Hematopoietic multipotent progenitor cell treated with erythropoietin and hydrocortisone succinate and interleukin-3 and kit ligand, for 15 days (in vitro differentiated cells): ENCODE measurements around the gene CNKSR2.
"Not testable (repeated sequence)": the region's sequence is repeated elsewhere in the genome, so short reads cannot be mapped to it uniquely, and the experiment has no call there.

Experiments used
- DNase-seq: peaks from one replicate; pipeline ENCODE4 v3.0.0-alpha.2; 2015; ENCODE audit warnings: low spot score

The CNKSR2 gene

DNA sequence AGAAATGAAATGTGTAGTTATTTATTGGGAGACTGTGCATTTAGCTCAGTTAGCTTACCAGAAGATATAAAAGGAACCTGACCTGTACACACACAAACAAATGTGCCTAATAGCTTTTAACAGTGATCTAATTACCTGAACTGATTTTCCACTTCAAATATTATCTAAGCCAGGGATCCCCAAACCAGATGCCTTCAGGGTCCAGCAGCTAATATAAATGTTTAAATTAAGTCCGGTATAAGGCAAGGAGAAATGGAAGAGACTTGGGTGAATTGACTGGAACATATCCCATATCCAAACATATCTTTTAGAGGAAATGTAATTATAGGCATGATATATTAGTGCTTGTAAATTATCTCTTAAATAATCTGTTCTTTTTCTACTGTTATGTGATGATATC is 66.7 kb downstream of the CNKSR2 start:
- DNase-seq: no peak

DNA sequence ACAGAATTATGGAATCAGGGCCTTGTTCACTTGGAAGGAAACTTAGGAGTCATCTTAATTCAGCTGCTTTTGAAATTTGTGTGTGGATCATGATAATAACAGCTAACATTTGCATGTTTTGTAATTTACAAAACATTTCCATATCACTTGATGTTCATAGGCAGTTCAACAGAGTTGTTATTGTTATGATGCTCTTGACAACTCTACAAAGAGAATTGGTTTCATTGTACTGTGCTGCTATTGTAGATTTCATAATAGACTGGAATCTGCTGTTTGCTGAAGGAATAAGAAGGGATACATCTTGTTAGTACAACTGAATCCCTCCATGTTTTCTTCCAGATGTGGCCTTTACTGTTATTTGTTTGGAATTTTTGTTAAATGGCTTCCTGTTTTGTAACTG is 83.5 kb downstream of the CNKSR2 start:
- no peak for DNase-seq

DNA sequence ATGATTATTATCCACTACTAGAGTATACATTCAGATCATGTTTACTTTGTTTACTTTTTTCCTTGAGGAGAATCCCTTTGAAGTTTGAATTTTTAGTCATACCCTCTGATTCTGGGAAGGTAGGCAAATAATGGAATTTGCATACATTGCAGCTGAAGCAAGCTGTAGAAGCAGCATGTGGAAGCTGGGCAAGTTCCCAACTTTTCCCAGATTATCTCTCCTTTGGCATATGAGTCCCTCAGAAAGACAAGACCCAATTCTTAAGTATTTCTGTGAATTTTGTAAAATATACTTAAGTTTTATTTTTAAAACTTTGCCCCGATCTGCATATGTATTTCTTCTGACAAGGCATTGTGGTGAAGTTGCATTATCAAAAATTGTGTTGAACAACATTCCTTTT is 94.9 kb downstream of the CNKSR2 start:
- no peak for DNase-seq

DNA sequence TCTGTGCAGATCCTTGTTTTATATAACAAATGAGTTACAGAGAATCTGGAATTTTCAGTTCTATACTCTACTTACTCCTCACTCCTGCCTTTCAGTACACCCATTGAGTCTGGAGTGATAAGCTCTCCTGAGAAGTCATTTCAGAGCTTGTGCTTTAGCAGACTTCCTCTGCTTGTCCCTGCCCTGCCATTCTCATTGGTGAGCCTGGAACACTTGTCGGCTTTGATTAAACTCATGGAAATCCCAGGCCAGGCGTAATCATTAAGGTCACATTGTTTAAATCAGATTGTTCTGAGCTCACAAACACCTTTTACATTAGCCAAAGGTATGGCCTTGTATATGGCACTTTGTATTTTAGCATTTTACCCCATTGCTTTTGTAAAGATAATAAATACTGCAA is 102.7 kb downstream of the CNKSR2 start:
- no peak for DNase-seq

DNA sequence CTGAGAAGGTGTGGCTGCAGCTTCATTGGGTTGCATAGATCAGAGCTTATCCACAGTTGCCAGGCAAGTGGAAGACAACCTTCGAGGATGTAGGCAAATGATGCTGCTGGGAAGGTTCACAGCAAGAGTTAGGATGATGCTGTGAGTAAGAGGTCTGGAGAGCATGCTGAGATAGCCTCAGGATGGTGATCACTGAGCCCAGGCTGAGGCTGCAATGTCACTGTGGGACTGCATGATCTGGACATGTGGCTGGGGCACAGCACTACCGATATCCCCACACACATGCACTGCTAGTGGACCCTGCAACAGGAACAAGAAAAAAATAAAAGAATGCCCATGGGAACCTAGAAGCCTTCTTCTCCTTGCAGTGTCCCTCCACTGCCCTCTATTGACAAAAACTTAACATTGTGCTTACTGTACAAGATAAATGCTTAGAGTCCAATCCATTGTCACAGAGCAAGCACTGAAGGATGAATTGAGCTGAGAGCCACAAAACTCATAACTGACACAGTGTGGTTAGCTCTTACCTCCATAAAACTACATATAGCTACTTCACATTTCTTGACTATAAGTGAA is 105.6 kb downstream of the CNKSR2 start:
- no peak for DNase-seq

DNA sequence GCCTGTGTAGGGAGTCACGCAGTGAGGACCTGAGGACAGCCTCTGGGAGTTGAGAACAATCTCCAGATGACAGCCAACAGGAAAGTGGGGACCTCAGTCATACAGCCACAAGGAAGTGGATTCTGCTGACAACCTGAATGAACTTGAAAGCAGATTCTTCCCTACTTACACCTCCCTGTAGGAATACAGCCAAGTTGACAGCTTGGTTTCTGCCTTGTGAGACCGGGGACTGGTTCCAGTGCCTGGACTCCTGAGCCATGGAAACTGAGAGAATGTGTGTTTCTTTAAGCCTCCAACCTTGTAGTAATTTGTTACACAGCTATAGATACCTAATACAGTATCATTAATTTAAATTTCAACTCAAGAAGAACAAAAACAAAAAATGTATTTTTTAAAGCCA is 107.5 kb downstream of the CNKSR2 start:
- no peak for DNase-seq

DNA sequence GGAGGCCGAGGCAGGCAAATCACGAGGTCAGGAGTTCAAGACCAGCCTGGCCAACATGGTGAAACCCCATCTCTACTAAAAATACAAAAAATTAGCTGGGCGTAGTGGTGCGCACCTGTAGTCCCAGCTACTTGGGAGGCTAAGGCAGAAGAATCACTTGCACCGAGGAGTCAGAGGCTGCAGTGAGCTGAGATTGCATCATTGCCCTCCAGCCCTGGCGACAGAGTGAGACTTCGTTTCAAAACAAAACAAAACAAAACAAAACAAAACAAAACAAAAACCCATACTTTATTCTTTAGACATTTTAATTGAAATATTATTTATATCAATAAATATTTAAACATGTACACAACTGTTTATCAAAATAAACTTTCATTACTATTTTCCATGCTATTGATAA is 109.8 kb downstream of the CNKSR2 start:
- not testable (repeated sequence) for DNase-seq

DNA sequence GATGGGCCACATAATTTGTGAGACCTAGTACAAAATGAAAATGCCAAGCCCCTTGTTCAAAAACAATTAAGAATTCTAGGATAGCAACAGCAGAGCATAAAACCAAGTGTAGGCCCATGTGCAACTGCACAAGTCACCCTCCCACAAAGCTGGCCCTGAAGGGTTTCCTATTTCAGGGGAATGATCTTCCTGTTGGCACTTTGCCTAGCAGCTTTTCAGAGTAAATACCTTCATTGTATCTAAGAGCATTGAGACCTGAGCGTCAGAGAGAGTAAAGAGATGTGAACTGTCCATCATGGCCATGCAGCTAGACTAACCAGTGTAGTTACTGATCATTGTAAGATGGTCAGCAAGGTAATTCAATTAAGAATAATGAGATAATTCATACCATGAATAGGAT is 113.6 kb downstream of the CNKSR2 start:
- DNase-seq: no peak

DNA sequence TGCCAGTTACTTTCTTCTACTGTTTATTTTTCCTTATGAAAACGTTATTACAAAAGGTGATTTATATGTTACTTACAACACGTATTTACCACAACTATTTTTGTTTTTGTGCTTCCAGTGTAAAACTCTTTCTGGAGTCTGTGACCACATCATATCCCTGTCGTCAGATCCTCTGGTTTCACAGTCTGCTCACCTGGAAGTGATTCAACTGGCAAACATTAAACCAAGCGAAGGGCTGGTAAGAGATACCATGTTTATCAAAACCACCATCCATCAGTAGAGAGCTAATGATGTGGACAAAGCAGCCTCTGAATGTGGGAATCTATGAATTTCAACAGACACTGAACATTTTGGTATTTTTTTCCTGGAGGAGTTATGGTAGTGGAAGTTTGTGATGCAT is 116.1 kb downstream of the CNKSR2 start:
- no peak for DNase-seq

DNA sequence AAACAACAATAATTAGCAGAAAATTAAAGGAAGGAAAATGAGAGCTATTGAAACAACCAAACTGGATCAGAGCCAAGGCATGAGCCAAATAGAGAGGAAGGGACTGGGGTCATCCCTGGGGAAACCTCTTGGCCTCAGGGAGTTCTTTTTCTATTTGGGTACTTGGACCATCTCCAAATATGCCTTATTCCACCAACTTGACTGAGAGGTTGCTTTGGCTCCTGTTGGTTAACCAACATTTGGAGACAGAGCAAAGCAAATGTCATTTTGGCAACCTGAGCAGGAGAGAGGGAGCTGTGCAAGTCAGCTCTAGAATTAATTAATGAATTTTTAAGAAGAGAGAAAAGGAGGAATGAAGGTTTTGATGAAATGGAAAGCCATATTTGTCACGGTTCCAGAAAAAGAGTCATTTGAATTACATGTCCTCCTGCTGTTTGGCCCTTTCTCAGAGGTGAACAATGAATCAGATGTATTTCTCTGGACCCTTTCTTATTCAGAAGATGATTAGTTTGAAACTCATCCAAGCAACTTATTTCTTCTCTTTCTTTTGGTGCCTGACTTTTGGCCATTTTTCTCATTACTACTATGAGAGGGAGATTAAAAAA is 119.1 kb downstream of the CNKSR2 start:
- no peak for DNase-seq

DNA sequence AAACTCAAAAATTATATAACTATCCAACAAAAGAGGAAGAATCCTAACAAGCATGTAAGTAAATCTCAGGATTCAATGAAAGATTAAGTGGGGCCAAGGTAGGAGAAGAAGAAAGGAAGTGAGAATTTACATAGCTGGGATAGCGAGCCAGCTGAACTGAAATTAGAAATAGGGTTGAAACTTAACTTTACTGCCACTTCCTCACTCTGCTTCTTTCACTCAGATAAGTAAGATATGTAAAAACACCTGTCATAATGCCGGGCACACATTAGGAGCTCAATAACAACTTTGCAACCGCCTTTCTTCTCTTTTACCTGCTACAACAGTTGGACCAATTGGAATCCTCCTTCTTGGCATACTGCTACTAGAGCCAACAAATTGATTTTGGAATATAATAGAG is 129.4 kb downstream of the CNKSR2 start:
- no peak for DNase-seq

DNA sequence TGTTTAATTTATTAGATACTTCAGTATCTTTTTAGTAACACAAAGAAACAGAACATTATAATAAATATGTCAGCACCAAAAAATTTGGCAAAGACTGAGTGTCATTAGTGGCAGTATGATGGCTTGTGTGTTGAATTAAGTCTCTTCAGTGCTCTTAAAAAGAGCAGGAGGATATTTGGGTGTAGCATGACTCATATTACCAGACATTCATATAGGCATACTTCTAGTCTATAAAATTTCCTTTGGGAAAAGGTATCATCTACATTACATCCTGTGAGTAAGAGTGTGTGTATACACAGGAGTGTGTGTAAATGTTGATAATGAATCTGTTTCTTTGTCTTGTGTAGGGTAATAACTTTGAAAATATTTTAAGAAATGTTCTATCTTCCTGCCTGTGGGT is 135.7 kb downstream of the CNKSR2 start:
- no peak for DNase-seq

DNA sequence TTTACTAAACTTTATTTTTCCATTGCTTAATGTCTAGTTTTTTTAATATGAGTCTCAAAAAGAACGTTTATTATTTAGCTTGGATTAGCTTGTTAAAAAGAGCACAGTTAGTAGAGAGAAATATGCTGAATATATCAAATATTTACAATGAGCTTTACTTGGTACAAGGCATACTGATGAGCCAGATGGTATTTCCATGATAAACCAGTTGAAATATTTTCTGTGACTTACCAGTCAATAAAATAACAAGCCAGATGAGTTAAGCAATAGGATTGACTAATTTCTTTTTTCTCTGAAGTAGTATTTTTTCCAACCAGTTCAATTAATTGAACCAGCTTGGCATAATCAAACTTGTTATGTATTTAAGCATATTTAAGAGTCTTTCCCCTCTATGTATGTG is 149.8 kb downstream of the CNKSR2 start:
- DNase-seq: no peak

DNA sequence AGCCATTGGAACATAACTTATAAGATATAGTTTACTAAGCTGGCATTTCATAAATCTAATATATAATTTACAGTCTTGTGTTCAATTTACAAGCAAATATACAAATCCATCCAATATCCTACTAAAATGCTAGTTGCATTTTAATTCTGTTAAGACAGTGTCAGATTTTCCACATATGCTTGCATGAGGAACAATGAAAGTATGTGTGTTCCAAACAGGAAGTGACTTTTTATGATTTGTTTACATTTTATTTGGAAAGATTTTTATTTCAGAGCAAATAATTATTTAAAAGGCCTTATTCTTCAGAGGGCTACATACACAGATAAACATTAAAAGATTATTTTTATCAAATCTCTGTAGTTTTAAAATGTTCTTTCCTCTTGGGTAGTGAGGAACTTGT is 153.9 kb downstream of the CNKSR2 start:
- DNase-seq: no peak

DNA sequence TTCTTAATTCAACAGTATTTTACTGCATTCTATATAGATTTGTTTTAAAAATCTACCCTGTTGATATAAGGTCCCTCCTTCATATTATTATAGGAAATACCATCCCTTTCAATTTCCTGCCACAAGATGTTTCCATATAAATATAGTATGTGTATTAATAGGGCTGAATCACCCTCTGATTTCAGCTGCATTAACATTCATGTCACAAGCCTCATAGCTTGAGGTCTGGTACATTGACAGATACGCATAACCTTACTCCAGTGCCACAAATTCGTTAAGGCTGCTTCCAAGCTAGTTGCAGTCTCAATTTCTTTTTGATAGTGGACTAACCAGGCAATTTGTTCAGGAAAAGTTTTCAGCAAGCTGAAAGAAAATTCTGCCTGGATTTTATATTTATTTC is 155.6 kb downstream of the CNKSR2 start:
- no peak for DNase-seq

DNA sequence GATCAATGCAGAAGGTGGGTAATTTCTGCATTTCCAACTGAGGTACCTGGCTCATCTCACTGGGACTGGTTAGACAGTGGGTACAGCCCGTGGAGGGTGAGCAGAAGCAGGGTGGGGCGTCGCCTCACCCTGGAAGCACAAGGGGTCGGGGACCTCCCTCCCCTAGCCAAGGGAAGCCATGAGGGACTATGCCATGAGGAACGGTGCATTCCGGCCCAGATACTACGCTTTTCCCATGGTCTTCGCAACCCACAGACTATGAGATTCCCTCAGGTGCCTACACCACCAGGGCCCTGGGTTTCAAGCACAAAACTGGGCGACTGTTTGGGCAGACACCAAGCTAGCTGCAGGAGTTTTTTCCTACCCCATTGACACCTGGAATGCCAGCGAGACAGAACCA is 170.4 kb downstream of the CNKSR2 start:
- not testable (repeated sequence) for DNase-seq

DNA sequence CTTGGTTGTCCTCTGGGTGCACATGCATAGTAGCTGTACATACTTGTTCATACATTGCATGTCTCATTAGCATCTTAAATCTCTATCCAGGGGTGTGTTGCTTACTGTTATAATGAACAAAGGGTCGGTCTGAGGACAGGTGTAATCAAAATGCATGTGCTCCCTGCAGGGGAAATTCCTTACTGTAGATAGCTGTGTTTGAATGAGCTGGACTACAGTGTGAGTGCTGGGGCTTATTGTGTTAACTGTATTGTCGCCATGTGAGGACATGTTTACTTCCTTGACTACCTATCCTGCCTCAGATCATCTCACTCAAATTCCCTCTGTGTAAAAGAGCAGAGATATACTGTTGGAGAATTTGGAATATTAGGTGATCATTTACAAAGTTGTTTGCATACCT is 185.2 kb downstream of the CNKSR2 start:
- no peak for DNase-seq

DNA sequence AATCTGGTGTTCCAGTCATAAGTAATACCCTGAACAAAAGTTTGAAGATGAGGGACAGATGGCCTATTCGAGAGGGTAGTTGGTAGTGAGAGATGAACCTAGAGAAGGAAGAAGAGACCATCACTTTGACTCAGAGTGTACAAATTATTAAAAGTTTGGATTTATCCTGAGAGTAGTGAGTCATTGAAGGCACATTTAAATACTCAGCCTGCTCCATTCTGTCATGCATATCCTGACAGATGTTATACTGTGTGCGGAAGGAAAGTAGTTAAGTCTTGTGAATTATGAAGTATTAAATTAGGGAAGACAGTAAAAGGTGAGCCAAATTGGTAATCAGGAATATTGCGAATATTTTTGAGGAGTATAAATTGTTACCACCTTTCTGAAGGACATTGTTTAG is 190.8 kb downstream of the CNKSR2 start:
- DNase-seq: no peak

DNA sequence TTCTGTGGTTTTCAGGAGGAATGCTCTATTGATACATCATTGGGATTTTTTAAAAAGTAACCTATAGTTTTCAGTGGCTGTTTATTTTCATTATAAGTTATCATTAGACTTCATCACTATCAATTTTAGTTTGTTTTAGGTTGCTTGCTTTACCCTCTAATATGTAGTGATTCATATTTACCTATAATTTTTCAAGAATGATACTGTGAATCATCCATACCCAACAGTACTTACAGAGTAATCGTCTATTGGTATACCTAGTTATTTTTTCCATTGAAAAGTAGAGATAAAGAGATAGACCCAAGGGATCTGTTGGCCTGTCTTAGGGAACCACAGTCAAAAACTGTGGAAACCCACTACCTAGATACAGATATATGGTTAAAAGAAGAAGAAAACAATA is 200.6 kb downstream of the CNKSR2 start:
- no peak for DNase-seq

DNA sequence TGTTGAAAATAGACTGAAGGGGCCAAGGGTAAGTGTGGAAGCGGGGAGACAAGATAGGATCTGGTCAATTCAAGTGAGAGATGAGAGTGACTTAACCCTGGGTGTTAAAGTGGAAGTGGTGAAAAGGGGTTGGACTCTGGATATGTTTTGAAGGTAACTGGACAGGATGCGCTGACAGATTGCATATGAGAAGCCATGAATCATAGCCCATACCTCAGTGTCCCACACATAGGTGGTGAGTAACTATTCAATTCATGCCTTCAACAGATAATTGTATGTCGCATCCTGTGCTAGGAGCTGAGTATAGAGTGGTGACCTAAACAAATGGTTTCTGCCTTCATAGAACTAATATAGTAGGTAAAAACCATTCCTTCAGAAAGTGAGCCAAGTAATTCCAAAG is 207.3 kb downstream of the CNKSR2 start:
- DNase-seq: no peak

DNA sequence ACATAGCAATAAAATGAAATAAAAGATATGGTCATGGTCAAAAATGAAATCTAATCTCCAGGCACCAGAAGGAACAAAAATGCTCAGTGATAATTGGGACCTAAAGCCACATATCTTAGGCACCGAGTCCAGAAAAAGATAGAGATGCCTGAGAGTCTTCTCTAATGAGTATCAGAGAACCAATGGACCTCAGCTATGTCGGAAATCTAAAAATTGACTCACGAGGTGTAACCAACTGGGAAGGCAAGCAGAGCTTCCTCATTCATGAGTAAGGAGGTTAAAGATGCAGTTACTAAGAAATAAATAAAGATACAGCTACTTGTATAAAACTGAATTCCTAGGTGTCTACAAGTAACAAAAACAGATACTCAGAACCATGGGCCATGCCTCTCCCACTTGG is 211.8 kb downstream of the CNKSR2 start:
- DNase-seq: no peak

DNA sequence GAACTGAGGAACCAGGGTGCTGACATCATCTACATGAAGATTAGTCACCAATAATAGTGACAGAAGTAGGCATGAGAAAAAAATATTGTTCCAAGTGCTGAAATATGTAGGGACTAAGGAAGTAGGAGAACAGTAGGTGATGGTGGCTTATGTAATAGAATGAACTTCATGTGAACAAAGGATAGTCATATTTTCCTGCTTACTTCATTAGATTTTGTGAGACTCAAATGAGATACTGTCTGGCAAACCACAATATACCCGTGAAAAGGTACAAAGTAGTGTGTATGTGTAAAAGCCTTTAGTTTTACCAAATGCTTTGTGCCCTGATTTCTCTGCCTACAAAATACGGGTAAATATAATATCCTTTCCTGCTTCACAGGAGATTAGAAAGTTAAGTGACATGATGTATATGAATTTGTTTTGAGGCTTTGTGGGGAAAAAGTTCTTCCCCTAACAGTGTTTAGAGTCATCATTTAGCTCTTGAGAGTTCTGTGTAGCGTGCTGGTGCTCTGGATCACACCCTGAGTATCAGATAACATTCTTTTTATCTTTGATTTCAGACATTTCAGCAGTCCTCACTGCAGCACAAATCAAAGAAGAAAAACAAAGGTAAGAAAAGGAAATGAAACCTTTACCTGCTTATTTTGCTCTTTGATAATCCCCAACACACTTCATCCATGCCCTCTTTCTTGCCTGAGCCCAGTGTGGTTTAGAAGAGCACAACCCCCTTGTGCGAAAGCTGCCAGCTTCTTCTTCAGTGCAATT is 216.0 kb downstream of the CNKSR2 start:
- no peak for DNase-seq

DNA sequence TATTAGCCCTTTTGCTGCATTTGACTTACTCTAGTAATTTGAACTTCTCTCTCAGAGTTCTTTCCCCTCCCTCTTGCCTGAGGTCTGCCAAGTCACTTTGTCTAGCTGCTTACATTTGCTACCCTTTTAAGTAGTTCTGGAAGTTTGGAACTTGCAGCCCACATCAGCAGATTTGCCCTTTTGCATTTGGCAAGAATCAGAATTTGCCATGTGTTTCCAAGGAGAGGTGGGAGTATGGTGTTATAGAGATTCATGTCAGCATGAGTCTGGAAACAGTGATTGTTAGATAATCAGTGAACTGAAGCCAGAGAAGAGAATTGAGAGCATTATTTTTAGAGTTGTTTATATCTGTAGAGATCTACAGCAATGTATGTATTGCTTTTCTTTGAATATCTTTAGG is 231.8 kb downstream of the CNKSR2 start:
- no peak for DNase-seq

DNA sequence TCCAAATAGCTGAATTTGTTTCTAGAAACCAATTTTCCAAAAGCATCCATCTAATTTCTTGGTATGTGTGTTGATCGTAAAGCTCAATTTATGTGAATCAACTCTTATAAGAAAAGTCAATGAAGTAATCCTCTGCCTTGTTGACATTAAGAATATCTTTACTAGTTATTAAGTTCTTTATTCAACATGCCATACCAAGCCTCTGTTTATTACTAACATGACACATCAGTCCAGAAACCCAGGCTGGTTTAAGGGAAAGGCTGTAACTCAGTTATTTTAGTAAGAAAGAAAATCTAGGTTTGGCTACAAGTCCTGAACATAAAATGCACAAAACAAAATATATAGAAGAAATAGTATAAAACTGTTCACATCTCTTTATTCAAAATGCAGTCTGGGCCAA is 235.9 kb downstream of the CNKSR2 start:
- DNase-seq: no peak
